GM12864 (cell line): Measurements from ENCODE around the gene DPAGT1.
A peak's percentile ranks its signal among the peaks of the same experiment; 100 is the strongest.

ENCODE experiments used
- DNase-seq: peaks from one replicate; pipeline ENCODE4 v3.0.0-alpha.2; 2011; ENCODE audit warnings: low read depth
- H3K4me3 ChIP-seq: 2 replicates; pipeline ENCODE4 v1.5.1; 2011; ENCODE audit warnings: mild to moderate bottlenecking, low read depth, low read length, control low read depth
- TF ChIP-seq, protein P1 (sequence below): IDR thresholded peaks from 2 replicates; pipeline ENCODE4 v1.5.1; 2011; ENCODE audit warnings: low read depth, mild to moderate bottlenecking, moderate library complexity, low read length, control low read depth, inconsistent platforms; ENCODE audit errors: missing control alignments

Gene DPAGT1

GRCh38 chr11:119101759-119102423 lies at the start of gene DPAGT1:
TSS of gene DPAGT1 (minus strand) at chr11:119101853. CDS start at chr11:119101655, 198 bp downstream.
- peak; percentile 92 for DNase-seq
- H3K4me3 ChIP-seq, result peak within 1 kb of the TSS; percentile 84
- TF ChIP-seq, protein P1, sequence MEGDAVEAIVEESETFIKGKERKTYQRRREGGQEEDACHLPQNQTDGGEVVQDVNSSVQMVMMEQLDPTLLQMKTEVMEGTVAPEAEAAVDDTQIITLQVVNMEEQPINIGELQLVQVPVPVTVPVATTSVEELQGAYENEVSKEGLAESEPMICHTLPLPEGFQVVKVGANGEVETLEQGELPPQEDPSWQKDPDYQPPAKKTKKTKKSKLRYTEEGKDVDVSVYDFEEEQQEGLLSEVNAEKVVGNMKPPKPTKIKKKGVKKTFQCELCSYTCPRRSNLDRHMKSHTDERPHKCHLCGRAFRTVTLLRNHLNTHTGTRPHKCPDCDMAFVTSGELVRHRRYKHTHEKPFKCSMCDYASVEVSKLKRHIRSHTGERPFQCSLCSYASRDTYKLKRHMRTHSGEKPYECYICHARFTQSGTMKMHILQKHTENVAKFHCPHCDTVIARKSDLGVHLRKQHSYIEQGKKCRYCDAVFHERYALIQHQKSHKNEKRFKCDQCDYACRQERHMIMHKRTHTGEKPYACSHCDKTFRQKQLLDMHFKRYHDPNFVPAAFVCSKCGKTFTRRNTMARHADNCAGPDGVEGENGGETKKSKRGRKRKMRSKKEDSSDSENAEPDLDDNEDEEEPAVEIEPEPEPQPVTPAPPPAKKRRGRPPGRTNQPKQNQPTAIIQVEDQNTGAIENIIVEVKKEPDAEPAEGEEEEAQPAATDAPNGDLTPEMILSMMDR, result no peak

DNA sequence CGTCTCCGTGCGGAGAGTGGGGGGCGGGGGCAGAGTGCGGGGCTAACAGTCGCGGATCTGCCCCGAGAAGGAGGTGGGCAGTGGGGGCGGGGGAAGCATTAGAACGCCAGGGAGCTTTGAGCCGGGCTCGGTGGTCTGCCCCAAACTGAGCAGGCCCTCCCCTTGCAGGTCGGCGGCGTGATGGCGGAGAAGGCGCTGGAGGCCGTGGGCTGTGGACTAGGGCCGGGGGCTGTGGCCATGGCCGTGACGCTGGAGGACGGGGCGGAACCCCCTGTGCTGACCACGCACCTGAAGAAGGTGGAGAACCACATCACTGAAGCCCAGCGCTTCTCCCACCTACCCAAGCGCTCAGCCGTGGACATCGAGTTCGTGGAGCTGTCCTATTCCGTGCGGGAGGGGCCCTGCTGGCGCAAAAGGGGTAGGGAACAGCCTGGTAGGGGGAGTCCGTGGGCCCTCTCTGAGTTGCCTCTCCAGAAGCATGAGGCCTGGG lies 48.2 kb upstream of the DPAGT1 start:
- H3K4me3 ChIP-seq, result no peak overlapping the region
- no peak for DNase-seq
- TF ChIP-seq, protein P1, result no peak

DNA sequence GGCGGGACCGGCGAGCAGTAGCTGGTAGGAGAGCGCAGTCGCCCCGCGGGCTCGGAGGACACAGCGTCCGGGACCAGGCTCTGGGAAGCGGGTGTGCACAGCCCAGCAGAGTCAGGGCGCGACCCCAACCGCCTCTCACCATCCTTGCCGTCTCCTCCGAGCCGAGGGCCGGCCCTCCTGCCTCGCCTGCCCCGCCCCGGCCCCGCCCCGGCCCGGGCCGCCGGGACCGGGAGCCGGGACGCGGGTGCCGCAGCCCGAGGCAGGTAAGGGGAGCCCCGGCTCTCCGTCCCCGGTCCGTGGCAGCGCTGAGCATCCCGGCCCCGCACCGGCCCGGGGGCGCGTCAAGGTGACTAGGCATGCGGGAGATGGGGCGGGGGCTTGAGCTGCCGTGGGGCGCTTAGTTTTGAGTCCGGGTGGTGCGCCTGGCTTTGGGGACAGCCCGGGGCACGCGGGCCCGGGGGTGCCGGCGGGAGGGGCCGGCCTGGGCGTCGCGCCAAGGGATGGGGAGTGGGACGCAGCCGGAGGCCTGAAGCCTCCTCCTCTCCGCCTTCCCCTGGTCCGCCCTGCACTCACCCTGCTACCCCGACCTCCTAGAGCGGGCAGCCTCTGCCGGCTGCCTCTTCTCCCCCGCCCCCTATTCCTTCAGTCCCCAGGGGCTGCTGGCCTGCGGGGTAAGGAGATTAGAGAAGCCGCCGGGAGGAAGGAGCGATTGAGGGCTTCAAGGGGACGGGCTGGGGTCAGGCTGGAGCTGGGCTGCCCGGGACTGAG lies 47.5 kb upstream of the DPAGT1 start, which contains the start of gene ABCG4:
Gene ABCG4, plus strand, starts transcription at position 35 of the 768 bp plus-strand sequence. CDS start 914 bp downstream, outside the sequence.
- TF ChIP-seq, protein P1, result no peak
- no peak for DNase-seq

GRCh38 chr11:119148720-119149017 lies 47.0 kb upstream of the DPAGT1 start:
- H3K4me3 ChIP-seq, result peak overlapping the region; percentile 48
- TF ChIP-seq, protein P1, result no peak
- DNase-seq, result no peak

More for the DNA sequence above, 47.5 kb upstream of the DPAGT1 start, which contains the start of gene ABCG4:
- H3K4me3 ChIP-seq, result peak within 1 kb of the TSS; percentile 48

- no peak overlapping the region for H3K4me3 ChIP-seq
- TF ChIP-seq, protein P1, result no peak
- DNase-seq, result no peak
Observed at GRCh38 chr11:119147604-119148333, 46.1 kb upstream of the DPAGT1 start.

DNA sequence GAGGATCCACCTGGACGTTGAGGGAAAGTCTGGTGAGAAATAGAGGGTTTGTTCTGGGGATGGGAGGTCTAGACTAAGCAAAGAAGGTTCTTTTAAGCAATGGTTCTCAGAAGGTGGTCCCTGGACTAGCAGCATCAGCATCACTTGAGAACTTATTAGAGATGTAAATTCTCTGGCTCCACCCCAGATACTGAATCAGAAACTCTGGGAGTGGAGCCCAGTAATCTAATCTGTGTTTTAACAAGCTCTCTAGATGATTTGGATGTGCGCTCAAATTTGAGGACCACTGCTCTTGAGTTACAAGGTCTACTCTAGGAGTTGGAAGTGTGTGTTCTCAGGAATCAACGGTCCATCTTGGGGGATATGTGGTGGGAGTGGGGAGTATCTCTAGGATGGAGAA lies 43.9 kb upstream of the DPAGT1 start:
- DNase-seq, result no peak
- TF ChIP-seq, protein P1, result no peak

More for the DNA sequence above, 43.9 kb upstream of the DPAGT1 start:
- no peak overlapping the region for H3K4me3 ChIP-seq
